Measurements from ENCODE around the gene TUBA4B. TPM values are rescaled to one million over a fixed set of nuclear protein-coding genes. Genes with fewer than 3 reads are reported as not detected.

Gene TUBA4B
- total RNA-seq, 2 donors from 2014 or later: not detected

GRCh38 chr2:219206328-219207133, 46.5 kb upstream of the TUBA4B start, which contains the start of gene ZFAND2B:
ZFAND2B (plus strand) TSS chr2:219206782; CDS start chr2:219206988, 206 bp downstream.
- TF ChIP-seq, protein P1, sequence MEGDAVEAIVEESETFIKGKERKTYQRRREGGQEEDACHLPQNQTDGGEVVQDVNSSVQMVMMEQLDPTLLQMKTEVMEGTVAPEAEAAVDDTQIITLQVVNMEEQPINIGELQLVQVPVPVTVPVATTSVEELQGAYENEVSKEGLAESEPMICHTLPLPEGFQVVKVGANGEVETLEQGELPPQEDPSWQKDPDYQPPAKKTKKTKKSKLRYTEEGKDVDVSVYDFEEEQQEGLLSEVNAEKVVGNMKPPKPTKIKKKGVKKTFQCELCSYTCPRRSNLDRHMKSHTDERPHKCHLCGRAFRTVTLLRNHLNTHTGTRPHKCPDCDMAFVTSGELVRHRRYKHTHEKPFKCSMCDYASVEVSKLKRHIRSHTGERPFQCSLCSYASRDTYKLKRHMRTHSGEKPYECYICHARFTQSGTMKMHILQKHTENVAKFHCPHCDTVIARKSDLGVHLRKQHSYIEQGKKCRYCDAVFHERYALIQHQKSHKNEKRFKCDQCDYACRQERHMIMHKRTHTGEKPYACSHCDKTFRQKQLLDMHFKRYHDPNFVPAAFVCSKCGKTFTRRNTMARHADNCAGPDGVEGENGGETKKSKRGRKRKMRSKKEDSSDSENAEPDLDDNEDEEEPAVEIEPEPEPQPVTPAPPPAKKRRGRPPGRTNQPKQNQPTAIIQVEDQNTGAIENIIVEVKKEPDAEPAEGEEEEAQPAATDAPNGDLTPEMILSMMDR (IDR thresholded peaks at IDR 0.05): peak in 4 of 7 experiments; percentile 28 to 48 (median 39)
- peak; percentile 94 to 97 (median 96) for TF ChIP-seq POLR2A (IDR thresholded peaks at IDR 0.05)
- Histone ChIP-seq H3K27ac (peak within 1 kb of the TSS; percentile 78 to 98 (median 94)), H3K4me3 (peak within 1 kb of the TSS; percentile 51 to 53), H3K9me3 (no peaks in the 10 kb centered on the region), H3K36me3 (replicated peaks in 1 of 2; ENCODE audit: insufficient read depth in 1 of 2, low read depth in 2 of 2) (peaks cover 0 to 1% of the 10 kb centered on the region in 2 donors), H3K27me3 (no peaks in the 10 kb centered on the region), H3K4me1 (peaks cover 19% of the 10 kb centered on the region)
- DNase-seq (peak; percentile 94 to 98 (median 96)), ATAC-seq (peak; percentile 97)
- 1% methylated on average over 22 to 55 of the region's 76 CpGs for WGBS, 2 donors
- intact Hi-C loops (cut with DNase I): no loop called here

DNA sequence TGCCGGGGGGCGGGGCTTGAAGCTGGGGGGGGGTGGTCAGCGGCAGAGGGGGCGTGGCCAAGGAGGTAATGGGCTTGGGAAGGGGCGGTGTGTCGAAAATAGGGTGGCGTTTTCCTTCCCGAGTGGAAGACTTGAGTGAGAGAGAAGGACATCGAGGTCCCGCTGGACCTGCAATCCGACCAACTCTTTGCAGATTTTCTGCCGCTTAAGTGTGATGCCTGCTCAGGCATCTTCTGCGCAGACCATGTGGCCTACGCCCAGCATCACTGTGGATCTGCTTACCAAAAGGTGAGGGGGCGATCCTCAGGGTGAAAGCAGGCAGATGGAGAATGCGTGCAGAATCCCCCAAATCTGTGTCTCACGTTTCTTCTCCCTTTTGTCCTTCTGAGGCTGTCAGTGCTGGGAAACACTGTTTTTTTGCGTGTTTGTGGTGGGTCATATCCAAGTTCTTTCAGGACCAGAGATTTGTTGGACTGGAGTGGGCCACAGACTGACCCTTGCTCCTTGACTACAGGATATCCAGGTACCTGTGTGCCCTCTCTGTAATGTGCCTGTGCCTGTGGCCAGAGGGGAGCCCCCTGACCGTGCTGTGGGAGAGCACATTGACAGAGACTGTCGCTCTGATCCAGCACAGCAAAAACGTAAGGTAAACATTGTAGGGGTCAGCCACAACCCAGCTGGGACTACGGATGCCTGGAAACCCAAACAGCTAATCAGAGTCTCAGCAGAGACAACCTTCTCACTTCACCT, 45.7 kb upstream of the TUBA4B start:
- ATAC-seq: no peak
- 13 to 19% methylated on average over 20 to 21 of the region's 22 CpGs for WGBS, 2 donors
- peak overlapping the region; percentile 78 to 98 (median 94) for H3K27ac ChIP-seq

DNA sequence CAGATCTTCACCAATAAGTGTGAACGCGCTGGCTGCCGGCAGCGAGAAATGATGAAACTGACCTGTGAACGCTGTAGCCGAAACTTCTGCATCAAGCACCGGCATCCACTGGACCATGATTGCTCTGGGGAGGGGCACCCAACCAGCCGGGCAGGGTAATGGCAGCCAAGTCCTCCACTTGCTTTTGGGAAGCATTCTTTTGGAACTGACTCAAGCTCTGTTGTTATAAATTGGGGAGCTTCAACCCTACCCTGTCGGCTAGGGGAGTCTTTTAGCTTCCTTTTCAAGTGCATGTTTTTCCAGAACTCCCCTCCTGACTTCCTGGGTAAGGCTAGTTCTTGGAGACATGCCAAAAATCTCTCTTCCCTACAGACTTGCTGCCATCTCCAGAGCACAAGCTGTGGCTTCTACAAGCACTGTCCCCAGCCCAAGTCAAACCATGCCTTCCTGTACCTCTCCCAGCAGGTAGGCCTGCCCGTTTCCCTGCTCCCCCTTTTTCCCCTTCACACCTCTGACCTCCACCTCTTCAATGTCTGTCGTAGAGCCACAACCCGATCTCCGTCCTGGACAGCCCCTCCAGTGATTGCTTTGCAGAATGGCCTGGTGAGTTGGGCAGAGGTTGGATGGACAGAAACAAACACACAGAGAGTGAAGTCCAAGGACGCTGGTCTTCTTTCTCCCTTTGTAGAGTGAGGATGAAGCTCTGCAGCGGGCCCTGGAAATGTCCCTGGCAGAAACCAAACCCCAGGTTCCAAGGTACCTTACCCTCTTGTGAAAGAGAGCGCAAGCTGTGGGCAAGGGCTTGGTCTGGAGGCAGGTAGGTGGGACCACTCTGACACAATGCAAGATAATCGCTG, 44.9 kb upstream of the TUBA4B start:
- ATAC-seq: no peak

More for the DNA sequence above, 45.7 kb upstream of the TUBA4B start:
- Histone ChIP-seq H3K4me3 (peak overlapping the region; percentile 51 to 53), H3K4me1 (peaks cover 19% of the 10 kb centered on the region), H3K27me3 (no peaks in the 10 kb centered on the region), H3K9me3 (no peaks in the 10 kb centered on the region), H3K36me3 (replicated peaks in 1 of 2; ENCODE audit: insufficient read depth in 1 of 2, low read depth in 2 of 2) (peaks cover 0 to 1% of the 10 kb centered on the region in 2 donors)
- intact Hi-C loops (cut with DNase I): no loop called here
- peak in 1 of 4 donors; percentile 10 for DNase-seq
- TF ChIP-seq, protein P1 (IDR thresholded peaks at IDR 0.05): no peak
- no peak for TF ChIP-seq POLR2A (IDR thresholded peaks at IDR 0.05)

More for the DNA sequence above, 44.9 kb upstream of the TUBA4B start:
- intact Hi-C loops (cut with DNase I): no loop called here
- WGBS, 2 donors: 72 to 81% methylated on average over 16 to 17 of the region's 17 CpGs
- no peaks in the 10 kb centered on the region for H3K27me3 ChIP-seq
- peaks cover 19% of the 10 kb centered on the region for H3K4me1 ChIP-seq
- H3K36me3 ChIP-seq (replicated peaks in 1 of 2; ENCODE audit: insufficient read depth in 1 of 2, low read depth in 2 of 2): peaks cover 0 to 3% of the 10 kb centered on the region in 2 donors
- H3K27ac ChIP-seq: peak overlapping the region in 2 of 4 donors; percentile 95 to 98
- no peak for DNase-seq
- H3K4me3 ChIP-seq: no peak overlapping the region
- H3K9me3 ChIP-seq: no peaks in the 10 kb centered on the region
- TF ChIP-seq POLR2A (IDR thresholded peaks at IDR 0.05): no peak
- TF ChIP-seq, protein P1 (IDR thresholded peaks at IDR 0.05): no peak

Data from body of pancreas (tissue), 4 donors.